ENCODE results near the gene NTRK3. TPM values are rescaled to one million over a fixed set of nuclear protein-coding genes. Genes with fewer than 3 reads are reported as not detected.

NTRK3 gene
- total and polyA plus RNA-seq, 2 donors (not counting 3 experiments of a cell fraction or from before 2014, with no cell fraction given) = not detected

- ChIA-PET CTCF (interaction anchor here (1.0 to 5.4 kb wide), 8 partner anchors 12 to 1650 kb away, joined by 3 to 40 read pairs (median 4); no protein-coding TSS in a partner anchor), POLR2A (no interaction called here)
- Histone ChIP-seq H2AFZ (ENCODE audit: low read depth, low read length) (no peak overlapping the region), H4K20me1 (replicated peaks; ENCODE audit: control insufficient read depth, extremely low read depth, insufficient read depth, low read length) (no peaks in the 10 kb centered on the region), H3K9me3 (replicated peaks; ENCODE audit: control insufficient read depth, insufficient read depth, low read length) (no peaks in the 10 kb centered on the region), H3K4me3 (replicated peaks in 1 of 3; ENCODE audit: insufficient read depth in 1 of 3, low read depth in 1 of 3, low read length in 3 of 3) (no peak overlapping the region), H3K4me1 (ENCODE audit: control insufficient read depth, extremely low read depth, insufficient read depth, low read length) (no peaks in the 10 kb centered on the region), H3K9ac (replicated peaks; ENCODE audit: extremely low read depth, insufficient read depth, low read length) (no peak overlapping the region), H3K9me1 (replicated peaks; ENCODE audit: control insufficient read depth, extremely low read depth, insufficient read depth, low read length) (no peaks in the 10 kb centered on the region), H3K36me3 (ENCODE audit: control insufficient read depth in 2 of 2, extremely low read depth in 1 of 2, insufficient read depth in 2 of 2, low read length in 2 of 2) (no peaks in the 10 kb centered on the region), H3K4me2 (ENCODE audit: insufficient read depth, low read length) (no peak overlapping the region), H3K27ac (ENCODE audit: insufficient read depth, low read depth, low read length) (no peak overlapping the region), H3K79me2 (ENCODE audit: control insufficient read depth, insufficient read depth, low read length) (no peaks in the 10 kb centered on the region), H3K27me3 (ENCODE audit: control insufficient read depth in 2 of 2, insufficient read depth in 2 of 2, low read length in 2 of 2) (no peaks in the 10 kb centered on the region)
- DNase-seq (ENCODE audit: low read depth, low spot score) = peak; percentile 46
- TF ChIP-seq MAX (IDR thresholded peaks at IDR 0.05; ENCODE audit: insufficient read depth, insufficient read length) (no peak), POLR2A (IDR thresholded peaks at IDR 0.05; ENCODE audit: low read depth, low read length) (no peak), CTCF (IDR thresholded peaks at IDR 0.05; ENCODE audit: extremely low read depth in 1 of 2, insufficient read depth in 1 of 2, low read depth in 1 of 2, low read length in 2 of 2) (peak; percentile 77 to 92)
- intact Hi-C loops (cut with micrococcal nuclease) (loop anchor here (10.0 kb wide), 1 partner anchor 180 kb away; no protein-coding TSS in a partner anchor), dilution Hi-C loops (cut with MboI; ENCODE audit: extremely low pct_ligation_motif_present, low sequenced_read_pairs) (no loop called here)
- BruUV-seq (replicated peaks) = no TSS peak
- no peak for FAIRE-seq
Observed at GRCh38 chr15:88274553-88275460, 18.3 kb upstream of the NTRK3 start.

GRCh38 chr15:88272421-88272820 lies 15.9 kb upstream of the NTRK3 start:
- Histone ChIP-seq H3K9me3 (replicated peaks; ENCODE audit: control insufficient read depth, insufficient read depth, low read length) (no peaks in the 10 kb centered on the region), H3K27ac (ENCODE audit: insufficient read depth, low read depth, low read length) (no peak overlapping the region), H3K27me3 (ENCODE audit: control insufficient read depth in 2 of 2, insufficient read depth in 2 of 2, low read length in 2 of 2) (no peaks in the 10 kb centered on the region), H3K79me2 (ENCODE audit: control insufficient read depth, insufficient read depth, low read length) (no peaks in the 10 kb centered on the region), H3K4me3 (replicated peaks in 1 of 3; ENCODE audit: insufficient read depth in 1 of 3, low read depth in 1 of 3, low read length in 3 of 3) (no peak overlapping the region), H2AFZ (ENCODE audit: low read depth, low read length) (no peak overlapping the region), H3K9me1 (replicated peaks; ENCODE audit: control insufficient read depth, extremely low read depth, insufficient read depth, low read length) (no peaks in the 10 kb centered on the region), H4K20me1 (replicated peaks; ENCODE audit: control insufficient read depth, extremely low read depth, insufficient read depth, low read length) (no peaks in the 10 kb centered on the region), H3K4me1 (ENCODE audit: control insufficient read depth, extremely low read depth, insufficient read depth, low read length) (no peaks in the 10 kb centered on the region), H3K9ac (replicated peaks; ENCODE audit: extremely low read depth, insufficient read depth, low read length) (no peak overlapping the region), H3K4me2 (ENCODE audit: insufficient read depth, low read length) (no peak overlapping the region), H3K36me3 (ENCODE audit: control insufficient read depth in 2 of 2, extremely low read depth in 1 of 2, insufficient read depth in 2 of 2, low read length in 2 of 2) (no peaks in the 10 kb centered on the region)
- no TSS peak for BruUV-seq (replicated peaks)
- no peak for TF ChIP-seq GATA2 (IDR thresholded peaks at IDR 0.05; ENCODE audit: insufficient read depth, insufficient read length, low read depth, low read length)
- TF ChIP-seq CTCF (IDR thresholded peaks at IDR 0.05; ENCODE audit: extremely low read depth in 1 of 2, insufficient read depth in 1 of 2, low read depth in 1 of 2, low read length in 2 of 2) = no peak
- no peak for TF ChIP-seq EZH2 (IDR thresholded peaks at IDR 0.05; ENCODE audit: borderline replicate concordance, low read depth, low read length, severe bottlenecking)
- no peak for TF ChIP-seq MAX (IDR thresholded peaks at IDR 0.05; ENCODE audit: insufficient read depth, insufficient read length)
- TF ChIP-seq JUN (IDR thresholded peaks at IDR 0.05; ENCODE audit: borderline replicate concordance, insufficient read depth, insufficient read length, low read depth) = no peak
- TF ChIP-seq POLR2AphosphoS5 (IDR thresholded peaks at IDR 0.05; ENCODE audit: insufficient read depth, low read depth, low read length) = no peak
- no peak for TF ChIP-seq POLR2A (IDR thresholded peaks at IDR 0.05; ENCODE audit: low read depth, low read length)
- TF ChIP-seq MYC (IDR thresholded peaks at IDR 0.05; ENCODE audit: low read depth, low read length) = no peak
- TF ChIP-seq FOS (IDR thresholded peaks at IDR 0.05; ENCODE audit: borderline replicate concordance, insufficient read depth, low read length) = no peak
- ChIA-PET POLR2A (no interaction called here), CTCF (interaction anchor here (5.3 to 5.4 kb wide), 2 partner anchors 12 to 25 kb away, joined by 21 to 40 read pairs; no protein-coding TSS in a partner anchor)
- DNase-seq (ENCODE audit: low read depth, low spot score) = no peak
- dilution Hi-C loops (cut with MboI; ENCODE audit: extremely low pct_ligation_motif_present, low sequenced_read_pairs) = no loop called here
- no peak for FAIRE-seq
- intact Hi-C loops (cut with micrococcal nuclease) = loop anchor here (10.0 kb wide), 1 partner anchor 182 kb away; no protein-coding TSS in a partner anchor

All from endothelial cell of umbilical vein (primary cell).